NCI-H1417 treated with DMSO at 0.1 percent for 48 hours (cell line): ENCODE measurements around the gene TMOD3.
"Not testable (repeated sequence)": the region's sequence is repeated elsewhere in the genome, so short reads cannot be mapped to it uniquely, and the experiment has no call there.

Experiments
- DNase-seq: peaks from one replicate; lab custom pipeline; 2025; lab: John Stamatoyannopoulos, UW

The TMOD3 gene

GRCh38 chr15:51864408-51865056 lies 35.1 kb downstream of the TMOD3 start:
- DNase-seq: no peak

DNA sequence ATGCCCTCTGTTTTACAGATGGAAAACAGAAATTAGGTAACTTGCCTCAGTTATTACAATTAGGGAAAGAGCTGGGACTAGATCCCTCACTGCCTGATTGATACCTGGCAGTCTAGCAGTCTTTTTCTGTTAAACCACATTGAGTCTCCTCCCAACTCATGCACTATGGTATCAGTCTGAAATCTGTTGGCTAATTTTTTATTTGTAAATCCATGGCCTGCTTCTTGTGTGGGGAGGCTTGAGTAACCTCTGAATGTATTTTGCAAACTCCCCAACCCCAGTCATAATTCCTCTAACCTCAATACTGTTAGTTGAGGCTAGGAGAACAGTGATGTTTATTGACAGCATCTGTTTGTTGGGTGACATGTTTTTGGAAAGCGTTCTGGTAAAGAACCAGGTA lies 35.9 kb downstream of the TMOD3 start:
- no peak for DNase-seq

DNA sequence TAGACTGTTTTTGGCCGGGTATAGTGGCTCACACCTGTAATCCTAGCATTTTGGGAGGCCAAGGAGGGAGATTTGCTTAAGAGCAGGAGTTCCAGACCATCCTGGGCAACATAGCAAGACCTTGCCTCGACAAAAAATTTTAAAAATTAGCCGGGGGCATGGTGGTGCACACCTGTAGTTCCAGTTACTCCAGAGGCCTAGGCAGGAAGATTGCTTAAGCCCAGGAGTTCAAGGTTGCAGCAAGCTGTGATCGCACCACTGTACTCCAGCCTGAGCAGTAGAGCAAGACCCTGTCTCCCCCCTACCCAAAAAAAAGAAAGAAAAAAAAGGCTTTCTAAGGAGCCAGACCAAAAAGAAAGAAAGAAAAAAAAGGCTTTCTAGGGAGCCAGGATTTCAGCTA lies 36.7 kb downstream of the TMOD3 start:
- no peak for DNase-seq

- no peak for DNase-seq
These were observed 37.3 kb downstream of the TMOD3 start for GRCh38 chr15:51866751-51867150.

DNA sequence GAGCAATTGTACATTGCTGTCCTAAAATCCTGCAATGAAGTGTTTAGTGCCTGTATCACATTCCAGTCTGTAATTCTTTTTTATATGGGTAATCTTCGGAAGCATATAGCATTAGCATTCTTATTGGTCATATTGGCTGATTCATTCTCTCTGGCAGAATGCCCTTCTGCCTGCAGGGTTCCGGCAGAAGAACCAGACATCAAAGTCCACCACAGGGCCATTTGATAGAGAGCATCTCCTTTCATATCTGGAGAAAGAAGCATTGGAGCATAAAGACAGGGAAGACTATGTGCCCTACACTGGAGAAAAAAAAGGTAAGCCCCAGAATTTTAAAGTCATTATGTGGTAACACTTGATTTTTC lies 39.6 kb downstream of the TMOD3 start:
- DNase-seq: no peak

DNA sequence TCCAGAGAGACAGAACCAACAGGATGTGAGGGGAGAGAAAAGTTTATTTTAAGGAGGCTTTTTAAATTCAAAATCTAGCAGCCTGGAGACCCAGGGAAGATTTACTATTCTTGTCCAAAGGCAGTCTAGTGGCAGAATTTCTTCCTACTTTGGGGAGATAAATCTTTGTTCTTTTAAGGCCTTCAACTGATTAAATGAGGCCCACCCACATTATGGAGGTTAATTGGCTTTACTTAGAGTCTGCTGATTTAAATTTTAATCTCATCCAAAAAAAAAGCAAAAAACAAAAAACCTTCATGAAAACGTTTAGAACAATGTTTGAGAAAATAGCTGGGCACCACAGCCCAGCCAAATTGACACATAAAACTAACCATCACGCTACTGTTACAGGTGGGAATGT lies 41.3 kb downstream of the TMOD3 start:
- DNase-seq: no peak

DNA sequence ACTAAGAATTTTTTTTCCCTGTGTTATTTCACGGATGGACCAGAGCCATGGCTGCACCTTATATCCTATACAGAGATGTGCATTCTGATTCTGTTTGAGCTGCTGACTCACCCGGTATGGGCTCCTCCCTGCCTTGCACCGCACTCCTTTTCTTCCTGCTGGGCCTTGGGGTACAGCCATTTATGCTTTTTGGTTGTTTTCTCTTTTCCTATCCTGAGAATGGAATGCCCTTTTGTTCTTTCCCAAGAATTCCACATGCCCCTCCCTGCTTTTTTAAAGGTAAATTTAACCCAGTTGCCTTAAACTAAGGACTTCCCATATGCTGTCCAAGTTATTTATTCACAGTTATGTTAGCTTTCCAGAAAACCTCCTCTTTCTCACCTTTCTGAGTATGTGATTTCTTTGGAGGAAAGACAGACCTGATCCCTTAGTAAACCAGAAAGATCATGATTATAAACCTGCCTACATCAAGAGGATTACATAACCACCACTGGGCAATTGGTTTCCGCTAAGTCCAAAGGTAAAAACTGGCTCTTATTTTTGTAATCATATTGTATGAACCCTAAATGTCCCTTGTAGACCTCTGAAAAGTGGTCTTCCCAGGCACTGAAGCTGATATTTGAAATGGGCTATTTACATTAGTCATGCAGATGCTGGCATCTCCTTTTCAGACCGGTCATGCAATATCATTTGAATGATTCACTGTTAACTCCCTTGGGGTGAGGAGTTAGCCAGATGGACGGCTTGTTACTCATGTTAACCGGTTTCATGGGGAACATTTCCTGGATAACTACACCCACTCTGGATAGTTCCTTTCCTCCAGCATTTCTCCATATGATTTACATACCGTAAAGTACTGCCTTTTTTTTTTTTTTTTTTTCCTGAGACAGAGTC lies 45.5 kb downstream of the TMOD3 start:
- no peak for DNase-seq

- no peak for DNase-seq
These were observed 46.7 kb downstream of the TMOD3 start for GRCh38 chr15:51876169-51876568.

DNA sequence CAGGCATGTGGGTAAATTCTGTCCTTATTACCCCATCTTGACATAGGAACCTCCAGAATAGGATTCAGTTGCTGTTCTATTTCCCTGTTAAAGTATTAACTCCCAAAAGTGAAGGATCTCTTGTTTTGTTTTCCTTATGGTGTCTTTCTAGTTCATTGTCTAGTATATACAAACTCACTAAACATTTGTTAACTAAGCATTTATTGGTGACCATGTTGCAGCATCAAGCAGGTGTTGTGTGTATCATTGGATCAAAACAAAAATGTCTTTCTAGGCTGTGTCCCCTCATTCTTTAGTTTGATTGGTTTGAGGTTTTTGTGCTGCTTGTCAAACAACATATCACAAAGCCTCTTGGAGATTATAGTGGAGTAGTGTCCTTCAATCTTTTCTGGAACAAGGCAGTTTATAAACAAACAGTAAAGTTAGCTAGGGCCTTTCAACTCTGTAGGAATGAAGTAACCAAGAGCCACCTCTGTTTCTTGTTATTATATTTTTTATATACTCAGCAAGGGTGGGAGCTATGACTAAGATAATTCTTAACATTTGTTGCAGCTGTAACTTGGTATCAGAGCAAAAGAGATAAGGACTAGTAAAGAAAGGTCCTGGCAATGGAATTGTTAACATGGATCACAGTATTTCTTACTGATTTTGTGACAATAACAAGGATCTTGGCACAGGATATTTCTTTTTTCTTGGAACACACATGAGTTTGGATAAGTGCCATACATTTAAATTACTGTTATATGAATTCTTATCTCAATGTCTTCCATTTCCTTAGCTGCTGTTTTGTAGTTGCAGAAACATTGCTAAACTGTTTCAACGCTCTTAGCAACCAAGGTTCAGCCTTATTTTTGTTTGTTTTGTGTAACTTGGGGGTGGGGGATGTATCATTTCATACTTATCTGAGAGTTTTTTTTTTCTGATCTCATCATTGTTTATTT lies 49.3 kb downstream of the TMOD3 start:
- no peak for DNase-seq

- no peak for DNase-seq
These were observed 50.1 kb downstream of the TMOD3 start for GRCh38 chr15:51879555-51879954.

GRCh38 chr15:51883271-51883837 lies 53.9 kb downstream of the TMOD3 start:
- DNase-seq: no peak

DNA sequence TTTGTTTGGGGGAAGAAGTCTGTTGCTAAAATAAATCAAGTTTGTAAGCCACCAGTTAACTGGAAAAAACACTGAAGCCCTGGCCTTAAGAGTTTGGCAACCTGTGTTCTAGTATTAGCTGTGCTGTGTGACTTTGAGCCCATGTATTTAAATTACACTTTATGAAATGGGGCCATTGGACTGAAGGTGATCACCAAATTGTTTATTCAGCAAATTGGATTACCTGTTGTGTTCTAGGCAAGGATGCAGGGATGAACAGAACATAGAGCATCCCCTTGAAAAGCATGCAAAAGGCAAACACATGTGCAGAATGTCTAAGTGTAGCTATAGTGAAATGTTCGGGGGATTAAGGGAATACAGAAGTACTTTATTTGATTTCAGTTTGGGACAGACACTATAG lies 54.6 kb downstream of the TMOD3 start:
- no peak for DNase-seq

DNA sequence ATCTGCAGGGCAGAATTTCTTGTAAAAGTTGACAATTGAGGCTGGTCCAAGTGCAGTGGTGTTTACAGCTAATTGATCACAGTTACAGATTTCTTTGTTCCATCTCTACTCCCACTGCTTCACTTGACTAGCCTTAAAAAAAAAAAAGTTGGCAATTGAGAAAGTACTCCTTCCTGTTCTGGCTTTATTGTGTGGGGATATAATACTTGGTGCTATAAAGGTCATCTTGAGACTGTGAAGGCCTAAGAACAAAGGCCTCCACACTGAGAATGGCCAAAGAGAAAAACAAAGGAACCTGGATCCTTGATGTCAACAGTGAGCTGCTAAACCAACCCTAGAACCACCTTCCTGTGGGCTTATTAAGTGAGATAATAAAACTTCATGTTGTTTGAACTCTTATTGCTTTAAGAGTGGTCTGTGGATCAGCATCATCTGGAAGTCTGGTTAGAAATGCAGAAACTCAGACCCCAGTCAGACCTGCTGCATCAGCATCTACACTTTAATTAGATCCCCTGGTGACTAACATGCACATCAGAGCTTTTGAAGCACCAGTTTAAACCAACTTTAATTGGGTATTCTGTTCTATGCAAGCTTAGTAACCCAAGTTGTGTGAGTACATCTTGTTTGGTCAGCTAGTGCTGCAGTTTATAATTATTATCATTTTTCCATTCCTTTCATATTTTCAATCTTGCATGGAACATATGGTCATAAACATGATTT lies 55.2 kb downstream of the TMOD3 start:
- no peak for DNase-seq

DNA sequence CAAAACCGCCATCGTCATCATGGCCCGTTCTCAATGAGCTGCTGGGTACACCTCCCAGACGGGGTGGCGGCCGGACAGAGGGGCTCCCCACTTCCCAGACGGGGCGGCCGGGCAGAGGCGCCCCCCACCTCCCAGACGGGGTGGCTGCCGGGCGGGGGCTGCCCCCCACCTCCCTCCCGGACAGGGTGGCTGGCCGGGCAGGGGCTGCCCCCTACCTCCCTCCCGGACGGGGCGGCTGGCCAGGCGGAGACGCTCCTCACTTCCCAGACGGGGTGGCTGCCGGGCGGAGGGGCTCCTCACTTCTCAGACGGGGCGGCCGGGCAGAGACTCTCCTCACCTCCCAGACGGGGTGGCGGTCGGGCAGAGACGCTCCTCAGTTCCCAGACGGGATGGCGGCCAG lies 56.3 kb downstream of the TMOD3 start:
- DNase-seq: not testable (repeated sequence)

GRCh38 chr15:51887887-51888592 lies 58.6 kb downstream of the TMOD3 start:
- no peak for DNase-seq

- DNase-seq: no peak
These were observed 59.2 kb downstream of the TMOD3 start for GRCh38 chr15:51888593-51889195.

GRCh38 chr15:51889486-51889885 lies 60.0 kb downstream of the TMOD3 start:
- no peak for DNase-seq

- no peak for DNase-seq
These were observed 75.0 kb downstream of the TMOD3 start for GRCh38 chr15:51904421-51904820.

DNA sequence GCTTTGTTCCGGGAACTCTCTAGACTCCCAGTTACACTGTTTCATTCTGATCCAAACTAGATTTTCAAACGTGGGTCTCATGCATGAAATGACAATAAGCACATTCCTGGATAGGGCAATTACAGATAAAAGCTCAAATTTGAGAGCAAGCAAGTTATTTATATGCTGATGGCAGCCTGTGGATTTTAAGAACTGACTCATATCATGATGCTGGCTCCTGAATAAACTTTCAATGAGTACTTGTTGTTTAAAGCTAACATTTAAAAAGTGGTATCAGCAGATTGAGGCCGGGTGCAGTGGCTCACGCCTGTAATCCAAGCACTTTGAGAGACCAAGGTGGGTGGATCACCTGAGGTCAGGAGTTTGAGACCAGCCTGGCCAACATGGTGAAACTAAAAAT lies 75.5 kb downstream of the TMOD3 start:
- no peak for DNase-seq

GRCh38 chr15:51907136-51907862 lies 77.8 kb downstream of the TMOD3 start:
- no peak for DNase-seq
